Stimulated activated CD4-positive, alpha-beta T cell treated with anti-CD3 and anti-CD28 coated beads, Interleukin-2, amount 100 ng/mL, for 48 hours (primary cell): ENCODE measurements around the gene PLCB3.

Source experiments
- DNase-seq, 2 donors: peaks; one replicate each; pipeline ENCODE4 v3.0.0-alpha.2; 2020

The PLCB3 gene

GRCh38 chr11:64268025-64268892 lies 16.9 kb downstream of the PLCB3 start:
- no peak for DNase-seq

GRCh38 chr11:64268893-64269539 lies 17.7 kb downstream of the PLCB3 start:
- no peak for DNase-seq

DNA sequence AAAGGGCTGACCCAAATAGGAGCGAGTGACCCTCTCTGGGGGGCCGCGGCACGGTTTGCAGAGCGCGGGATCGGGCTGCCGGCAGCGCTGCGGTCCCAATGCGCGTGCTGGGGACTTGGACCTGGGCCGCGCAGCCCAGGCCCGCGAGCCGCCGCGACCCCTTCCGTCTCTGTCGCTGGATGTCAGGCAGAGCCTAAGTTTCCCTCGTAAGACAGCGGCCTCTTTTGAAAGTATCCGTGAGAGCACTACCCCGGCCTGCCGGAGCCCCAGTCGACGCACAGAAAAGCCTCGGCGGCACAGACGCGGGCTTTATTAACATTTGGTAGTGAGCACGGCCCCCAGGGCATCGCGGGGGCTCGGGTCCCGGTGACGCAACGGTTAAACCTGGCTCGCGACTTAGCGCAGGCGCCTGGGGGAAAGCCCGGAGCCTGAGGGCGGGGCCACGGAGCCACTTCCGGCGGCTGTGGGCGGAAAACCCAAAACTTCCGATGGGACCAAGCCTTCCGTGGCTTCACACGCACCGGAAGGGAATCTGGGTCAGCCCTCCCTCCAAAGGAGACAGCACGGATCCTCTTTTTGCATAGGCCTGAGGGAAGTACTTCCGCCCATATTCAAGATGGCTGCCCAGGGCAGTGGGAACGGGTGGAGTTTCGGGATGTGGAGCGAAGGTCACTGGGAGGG lies 18.4 kb downstream of the PLCB3 start:
- DNase-seq: peak; percentile 95 to 98

GRCh38 chr11:64275031-64275800 lies 23.9 kb downstream of the PLCB3 start:
- DNase-seq: no peak

DNA sequence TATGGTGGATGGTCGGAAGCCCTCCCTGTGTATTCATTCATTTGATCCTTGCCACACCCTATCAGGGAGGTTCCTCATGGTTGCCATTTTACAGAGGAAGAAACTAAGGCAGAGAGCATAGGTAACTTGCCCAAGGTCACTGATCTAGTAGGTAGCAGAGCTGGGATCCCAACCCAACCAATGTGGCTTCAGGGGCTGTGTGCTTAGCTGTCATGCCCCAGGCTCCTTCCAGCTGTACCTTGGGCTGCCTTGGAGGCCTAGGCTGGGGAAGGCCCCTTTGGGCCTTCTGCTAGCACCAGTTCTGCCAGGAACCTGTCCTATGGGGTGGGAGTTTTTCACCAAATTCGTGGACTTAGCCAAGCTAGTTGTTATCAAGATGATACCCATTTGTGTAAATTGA lies 24.5 kb downstream of the PLCB3 start:
- DNase-seq: no peak

DNA sequence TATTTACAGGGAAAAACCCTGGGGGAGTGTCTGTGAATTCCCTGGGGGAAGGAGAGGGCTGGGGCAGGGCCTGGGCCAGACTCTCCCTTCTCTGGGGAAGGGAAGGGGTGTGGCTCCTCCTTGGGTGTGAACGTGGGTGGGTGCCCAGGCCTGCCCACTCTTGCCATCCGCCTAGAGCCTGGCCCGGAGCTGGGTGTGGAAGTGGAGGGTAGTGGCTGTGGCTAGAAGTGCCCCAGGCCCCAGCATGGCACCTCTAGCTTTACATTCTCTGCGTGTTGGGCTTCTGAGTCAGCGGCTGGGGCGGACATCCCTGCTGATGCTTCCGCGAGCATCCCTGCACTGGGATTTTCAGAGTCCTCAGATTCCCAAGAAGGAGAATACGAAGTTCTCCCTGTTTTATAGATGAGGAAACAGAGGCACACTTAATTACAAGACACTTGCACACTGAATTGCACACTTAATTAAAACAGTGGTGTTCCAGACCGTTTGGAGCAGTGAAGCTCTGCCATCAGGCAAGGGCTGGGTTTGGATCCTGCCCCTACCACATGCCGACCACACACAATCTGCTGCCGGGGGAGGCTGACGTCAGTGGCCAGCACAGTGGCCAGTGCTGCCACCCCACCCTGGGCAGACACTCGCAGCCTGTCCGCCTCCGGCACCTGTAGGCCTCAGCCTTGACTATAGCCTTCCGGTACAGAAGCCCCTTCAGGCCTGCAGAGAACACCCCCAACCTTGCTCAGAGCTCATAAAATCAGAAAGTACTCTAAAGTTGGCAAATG lies 25.5 kb downstream of the PLCB3 start:
- no peak for DNase-seq

GRCh38 chr11:64278576-64279190 lies 27.4 kb downstream of the PLCB3 start:
- DNase-seq: no peak

- DNase-seq: no peak
Observed at GRCh38 chr11:64281957-64282770, 30.8 kb downstream of the PLCB3 start.

GRCh38 chr11:64283092-64283491 lies 31.8 kb downstream of the PLCB3 start:
- DNase-seq: no peak

GRCh38 chr11:64284048-64284961 lies 33.0 kb downstream of the PLCB3 start, which contains the start of gene BAD:
Gene BAD (minus strand): TSS chr11:64284665. CDS start chr11:64284368, 297 bp downstream.
- peak; percentile 92 to 94 for DNase-seq

- DNase-seq: peak; percentile 93 to 98
Observed at GRCh38 chr11:64284962-64285884, 33.9 kb downstream of the PLCB3 start, which contains the start of gene GPR137. Gene GPR137 (plus strand): TSS chr11:64285848. CDS start chr11:64286525, 677 bp downstream.

DNA sequence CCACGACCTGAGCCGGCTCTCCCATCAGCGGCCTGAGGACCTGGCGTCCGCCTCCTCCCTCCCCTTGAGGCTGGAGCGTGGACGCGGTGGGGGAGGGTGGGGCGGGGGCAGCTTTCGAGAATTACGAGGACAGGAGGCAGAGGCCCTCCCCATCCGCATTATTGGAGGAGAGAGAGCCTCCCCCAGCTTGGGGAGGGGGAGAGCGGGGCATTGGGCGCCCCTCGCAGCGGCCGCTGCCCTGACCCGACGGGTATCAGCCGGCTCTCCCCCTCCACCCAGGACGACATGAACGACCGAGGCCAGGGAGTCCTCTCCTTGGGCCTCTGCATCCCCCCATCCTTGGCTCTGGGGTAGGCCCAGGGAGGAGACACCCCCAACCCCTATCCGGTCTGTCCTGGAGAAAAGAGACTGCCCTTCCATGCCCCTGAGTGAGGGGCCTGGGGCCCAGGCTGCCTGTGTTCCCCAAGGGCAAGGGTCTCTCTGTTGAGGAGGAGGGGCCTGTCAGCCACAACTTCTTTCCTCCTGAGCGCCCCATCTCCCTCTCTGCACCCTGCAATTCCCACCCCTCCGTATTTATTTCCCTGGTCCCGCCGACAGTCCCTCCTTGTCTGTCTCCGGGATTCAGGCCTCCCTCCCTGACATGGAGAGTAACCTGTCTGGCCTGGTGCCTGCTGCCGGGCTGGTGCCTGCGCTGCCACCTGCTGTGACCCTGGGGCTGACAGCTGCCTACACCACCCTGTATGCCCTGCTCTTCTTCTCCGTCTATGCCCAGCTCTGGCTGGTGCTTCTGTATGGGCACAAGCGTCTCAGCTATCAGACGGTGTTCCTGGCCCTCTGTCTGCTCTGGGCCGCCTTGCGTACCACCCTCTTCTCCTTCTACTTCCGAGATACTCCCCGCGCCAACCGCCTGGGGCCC lies 34.8 kb downstream of the PLCB3 start:
- DNase-seq: no peak

DNA sequence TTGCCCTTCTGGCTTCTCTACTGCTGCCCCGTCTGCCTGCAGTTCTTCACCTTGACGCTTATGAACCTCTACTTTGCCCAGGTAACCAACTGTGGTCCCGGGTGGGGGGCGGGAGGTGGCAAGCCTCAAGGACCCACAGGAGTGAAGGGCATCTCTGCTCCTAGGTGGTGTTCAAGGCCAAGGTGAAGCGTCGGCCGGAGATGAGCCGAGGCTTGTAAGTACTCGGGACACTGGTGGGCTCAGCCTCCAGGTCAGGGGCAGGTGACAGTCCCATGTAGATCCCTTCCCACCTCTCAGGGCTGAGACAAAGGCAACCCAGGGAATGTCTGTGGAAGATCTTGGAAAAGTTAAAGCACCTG lies 35.5 kb downstream of the PLCB3 start:
- DNase-seq: no peak

DNA sequence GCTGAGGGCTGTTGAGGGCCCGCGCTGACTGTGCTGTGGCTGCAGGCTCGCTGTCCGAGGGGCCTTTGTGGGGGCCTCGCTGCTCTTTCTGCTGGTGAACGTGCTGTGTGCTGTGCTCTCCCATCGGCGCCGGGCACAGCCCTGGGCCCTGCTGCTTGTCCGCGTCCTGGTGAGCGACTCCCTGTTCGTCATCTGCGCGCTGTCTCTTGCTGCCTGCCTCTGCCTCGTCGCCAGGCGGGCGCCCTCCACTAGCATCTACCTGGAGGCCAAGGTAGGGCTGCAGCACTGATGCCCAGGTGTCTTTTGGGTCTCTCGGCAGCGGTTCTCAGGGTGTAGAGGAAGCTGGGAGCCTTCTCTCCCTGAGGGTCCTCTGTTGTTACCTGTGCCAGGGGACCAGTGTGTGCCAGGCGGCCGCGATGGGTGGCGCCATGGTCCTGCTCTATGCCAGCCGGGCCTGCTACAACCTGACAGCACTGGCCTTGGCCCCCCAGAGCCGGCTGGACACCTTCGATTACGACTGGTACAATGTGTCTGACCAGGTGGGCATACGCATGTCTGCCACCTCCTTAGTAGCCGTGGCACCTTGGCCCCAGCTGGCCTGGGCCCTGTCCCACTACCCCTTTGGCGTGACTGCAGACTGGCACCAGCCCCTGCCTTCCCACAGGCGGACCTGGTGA lies 36.5 kb downstream of the PLCB3 start:
- no peak for DNase-seq

GRCh38 chr11:64288353-64288750 lies 37.0 kb downstream of the PLCB3 start:
- DNase-seq: no peak

- DNase-seq: no peak
Observed at GRCh38 chr11:64289002-64289564, 37.8 kb downstream of the PLCB3 start.
